ENCODE results near the gene KHDC3L. TPM values are rescaled to one million over a fixed set of nuclear protein-coding genes. Genes with fewer than 3 reads are reported as not detected.

The KHDC3L gene
- polyA plus RNA-seq (2012; ENCODE audit: insufficient read depth, insufficient read length, low read depth): not detected

- no peaks in the 10 kb centered on the region for H3K27me3 ChIP-seq
- H3K9me3 ChIP-seq: no peaks in the 10 kb centered on the region
- H3K36me3 ChIP-seq: no peaks in the 10 kb centered on the region
- TF ChIP-seq CTCF (IDR thresholded peaks at IDR 0.05; ENCODE audit: low read depth, low read length): no peak
- no peak within 1 kb of the TSS for H3K4me3 ChIP-seq (ENCODE audit: low read depth, low read length)
- no peaks in the 10 kb centered on the region for H3K4me1 ChIP-seq
- DNase-seq: no peak
Observed at GRCh38 chr6:73362358-73362757, at the start of gene KHDC3L. TSS of gene KHDC3L (plus strand) at chr6:73362658. CDS start at chr6:73362730, 72 bp downstream.

- Histone ChIP-seq H3K9me3 (no peaks in the 10 kb centered on the region), H3K4me3 (ENCODE audit: low read depth, low read length) (no peak overlapping the region), H3K27me3 (no peaks in the 10 kb centered on the region), H3K4me1 (no peaks in the 10 kb centered on the region), H3K36me3 (no peaks in the 10 kb centered on the region)
- no peak for DNase-seq
- TF ChIP-seq CTCF (IDR thresholded peaks at IDR 0.05; ENCODE audit: low read depth, low read length): no peak
Observed at GRCh38 chr6:73314577-73315492, 47.6 kb upstream of the KHDC3L start.

GRCh38 chr6:73323323-73323722 lies 39.1 kb upstream of the KHDC3L start:
- Histone ChIP-seq H3K27me3 (no peaks in the 10 kb centered on the region), H3K9me3 (no peaks in the 10 kb centered on the region), H3K36me3 (no peaks in the 10 kb centered on the region), H3K4me3 (ENCODE audit: low read depth, low read length) (no peak overlapping the region), H3K4me1 (no peaks in the 10 kb centered on the region)
- no peak for TF ChIP-seq CTCF (IDR thresholded peaks at IDR 0.05; ENCODE audit: low read depth, low read length)
- DNase-seq: no peak

GRCh38 chr6:73325656-73326055 lies 36.8 kb upstream of the KHDC3L start:
- Histone ChIP-seq H3K4me1 (no peaks in the 10 kb centered on the region), H3K27me3 (no peaks in the 10 kb centered on the region), H3K4me3 (ENCODE audit: low read depth, low read length) (no peak overlapping the region), H3K9me3 (no peaks in the 10 kb centered on the region), H3K36me3 (no peaks in the 10 kb centered on the region)
- no peak for TF ChIP-seq CTCF (IDR thresholded peaks at IDR 0.05; ENCODE audit: low read depth, low read length)
- no peak for DNase-seq

- H3K4me1 ChIP-seq: no peaks in the 10 kb centered on the region
- no peaks in the 10 kb centered on the region for H3K36me3 ChIP-seq
- no peak for TF ChIP-seq CTCF (IDR thresholded peaks at IDR 0.05; ENCODE audit: low read depth, low read length)
- H3K9me3 ChIP-seq: no peaks in the 10 kb centered on the region
- no peaks in the 10 kb centered on the region; the same call in 1 of the 2 replicates for H3K27me3 ChIP-seq
- DNase-seq: no peak
- H3K4me3 ChIP-seq (ENCODE audit: low read depth, low read length): no peak overlapping the region
Observed at GRCh38 chr6:73328790-73329189, 33.7 kb upstream of the KHDC3L start.

GRCh38 chr6:73329201-73329600 lies 33.3 kb upstream of the KHDC3L start:
- no peak for DNase-seq
- TF ChIP-seq CTCF (IDR thresholded peaks at IDR 0.05; ENCODE audit: low read depth, low read length): no peak
- no peaks in the 10 kb centered on the region for H3K9me3 ChIP-seq
- no peaks in the 10 kb centered on the region; the same call in 1 of the 2 replicates for H3K27me3 ChIP-seq
- no peaks in the 10 kb centered on the region for H3K4me1 ChIP-seq
- no peaks in the 10 kb centered on the region for H3K36me3 ChIP-seq
- H3K4me3 ChIP-seq (ENCODE audit: low read depth, low read length): no peak overlapping the region
